HG03280 (cell line): ENCODE measurements around the gene MYO18B.

Experiments used
- ATAC-seq: cut with Tn5 transposase; IDR thresholded peaks from one replicate; pipeline ENCODE4 v1.9.1; 2021; ENCODE audit warnings: mild to moderate bottlenecking, moderate library complexity; ENCODE audit not compliant: unreplicated experiment

MYO18B gene

DNA sequence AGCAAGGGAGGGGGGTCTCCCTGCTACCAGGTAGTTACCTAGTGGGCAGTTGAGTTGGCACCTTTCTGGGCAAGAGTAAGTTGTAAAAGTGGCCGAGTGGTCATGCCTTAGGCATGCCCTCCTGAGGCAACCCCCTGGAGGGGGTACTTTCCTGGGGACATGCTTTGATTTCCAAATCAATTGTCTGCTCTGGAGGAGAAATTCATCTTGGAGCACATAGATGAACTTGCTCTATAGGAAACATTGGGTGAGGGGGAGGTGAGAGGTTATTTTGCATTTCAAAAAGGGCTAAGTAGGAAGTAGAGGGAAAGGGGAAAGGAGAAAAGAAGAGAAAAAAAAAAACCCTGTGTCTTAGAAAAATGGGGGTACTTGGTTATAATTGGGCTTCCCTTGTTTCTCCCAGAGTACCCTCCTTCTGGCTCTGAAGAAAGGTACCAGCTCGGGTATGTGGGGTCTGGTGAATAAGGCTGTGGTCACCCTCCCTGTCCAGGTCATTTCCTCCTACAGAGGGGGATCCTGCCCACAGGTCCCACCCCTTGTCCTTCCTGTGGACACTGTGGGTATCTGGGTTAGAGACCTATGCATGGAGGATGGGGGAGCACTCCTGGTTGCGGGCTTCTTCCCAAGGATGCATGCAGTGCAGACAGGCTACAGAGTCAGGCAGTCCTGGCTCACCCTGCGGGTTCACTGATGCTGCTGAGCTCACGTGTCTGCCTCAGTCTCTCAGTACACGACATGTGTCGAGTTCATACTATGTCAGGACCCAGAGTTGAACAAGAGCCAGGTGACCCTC, 193.5 kb downstream of the MYO18B start:
- ATAC-seq, result no peak

DNA sequence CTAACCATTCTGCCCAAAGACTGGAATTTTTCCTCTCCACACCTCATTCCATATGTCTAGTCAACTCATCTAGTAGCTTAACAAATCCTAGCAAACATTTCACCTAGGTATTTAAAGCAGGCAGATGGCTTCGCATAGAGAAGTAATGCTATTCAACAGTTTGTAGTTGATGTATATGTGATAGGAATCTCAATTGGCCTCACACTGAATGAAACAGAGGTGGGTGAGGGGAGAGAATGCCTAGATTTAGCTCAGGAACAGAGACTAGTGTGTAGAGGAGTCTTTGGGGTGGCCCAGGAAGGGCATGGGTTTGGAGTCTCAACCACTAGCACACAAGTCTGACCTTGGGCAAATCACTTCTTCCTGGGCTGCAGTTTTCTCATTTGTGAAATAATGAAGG, 196.2 kb downstream of the MYO18B start:
- ATAC-seq, result no peak

DNA sequence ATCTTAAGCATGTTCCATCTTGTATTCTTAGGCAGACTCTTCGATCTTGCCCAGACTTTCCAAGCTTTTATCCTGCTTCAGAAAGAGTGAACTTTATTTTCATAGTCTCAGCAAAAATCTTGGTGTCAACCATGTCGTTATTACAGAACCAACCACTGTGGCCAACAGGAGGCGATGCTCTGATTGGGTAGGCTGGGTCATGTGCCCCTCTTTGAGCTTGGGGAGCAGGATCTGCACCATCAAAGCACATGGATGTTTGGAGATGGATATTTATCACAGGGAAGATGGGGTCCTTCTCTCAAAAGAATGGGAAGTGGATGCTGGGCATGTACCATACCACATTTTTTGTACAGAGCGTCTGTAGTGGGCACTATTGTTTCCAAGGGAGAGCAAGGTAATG, 197.4 kb downstream of the MYO18B start:
- ATAC-seq, result no peak

DNA sequence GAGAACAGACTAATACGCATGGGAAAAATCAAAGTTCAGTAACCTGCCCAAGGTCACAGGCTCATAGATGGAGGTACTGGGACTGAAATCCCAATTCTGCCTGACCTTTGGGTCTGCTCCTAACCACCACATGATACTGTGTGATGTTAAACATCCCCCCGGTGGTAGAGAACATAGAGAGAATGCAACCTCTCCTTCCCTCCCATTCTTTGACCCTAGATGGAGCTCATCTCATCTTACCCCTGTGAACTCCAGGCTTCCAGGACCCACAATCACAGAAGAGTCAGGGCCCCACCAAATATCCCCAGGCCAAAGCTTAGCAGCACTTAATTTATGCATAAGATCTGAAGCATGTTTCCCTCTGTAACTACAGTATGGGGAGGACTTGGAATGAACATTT, 198.5 kb downstream of the MYO18B start:
- ATAC-seq, result no peak

DNA sequence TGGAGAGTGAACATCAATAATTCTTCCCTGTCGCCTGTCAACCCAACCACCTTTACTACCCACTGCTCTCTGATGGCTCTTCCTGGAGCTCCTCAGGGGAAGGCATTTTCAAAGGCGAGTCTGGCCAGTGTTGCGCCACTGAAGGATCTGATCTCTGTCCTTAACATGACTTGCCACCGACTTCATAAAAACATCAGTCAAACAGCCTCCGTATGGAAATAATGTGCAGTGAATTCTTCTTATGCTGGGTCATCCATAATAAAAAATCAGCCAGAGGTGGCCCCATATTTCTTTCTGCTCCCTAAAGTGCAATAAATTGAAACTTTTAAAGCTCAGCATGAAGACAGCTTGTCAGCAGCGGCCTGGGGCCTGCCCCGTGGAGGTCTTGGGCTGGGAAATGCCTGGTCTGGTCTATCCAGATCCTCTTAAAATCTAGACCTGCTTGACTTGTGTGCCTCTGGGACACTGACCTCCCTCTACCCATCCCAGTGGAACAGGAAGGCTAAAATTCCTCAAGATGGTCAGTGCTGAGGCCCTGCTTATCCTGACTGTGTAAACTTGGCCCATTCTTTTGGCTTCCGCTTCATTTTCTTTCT, 199.5 kb downstream of the MYO18B start:
- ATAC-seq, result no peak

DNA sequence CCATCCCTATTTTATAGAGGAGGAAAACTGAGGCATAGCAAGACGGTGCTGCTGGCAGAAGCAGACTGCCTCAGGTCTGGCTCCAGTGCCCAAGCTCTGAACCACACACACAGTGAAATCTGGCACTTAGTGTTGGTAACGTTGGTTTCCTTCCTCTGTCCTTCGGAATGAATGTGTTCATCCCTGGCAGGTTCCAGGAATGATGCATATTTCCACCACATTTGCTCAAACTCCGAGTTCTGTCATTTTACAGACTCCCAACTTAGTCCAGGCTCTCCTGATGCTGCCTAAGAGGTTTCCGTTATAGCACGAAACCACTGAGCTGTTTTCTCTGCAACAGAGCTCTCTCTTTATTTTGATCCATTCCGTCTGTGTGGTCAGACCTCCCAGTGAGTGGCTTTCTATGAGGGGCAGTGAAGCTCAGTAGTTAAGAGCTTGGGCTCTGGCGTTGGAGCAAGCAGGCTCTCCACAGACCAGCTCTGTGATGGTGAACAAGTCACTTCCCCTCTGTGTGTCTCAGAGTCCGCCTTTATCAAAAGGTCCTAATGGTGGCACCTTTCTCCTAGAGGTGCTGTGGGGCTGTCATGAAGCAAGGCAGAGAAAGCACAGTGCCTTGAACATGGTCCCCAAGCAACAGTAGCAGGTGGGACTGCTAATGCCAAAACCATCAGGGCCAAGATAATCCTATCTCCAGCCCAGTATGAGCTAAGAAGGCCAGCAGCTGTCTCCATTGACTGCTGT, 200.3 kb downstream of the MYO18B start:
- no peak for ATAC-seq

DNA sequence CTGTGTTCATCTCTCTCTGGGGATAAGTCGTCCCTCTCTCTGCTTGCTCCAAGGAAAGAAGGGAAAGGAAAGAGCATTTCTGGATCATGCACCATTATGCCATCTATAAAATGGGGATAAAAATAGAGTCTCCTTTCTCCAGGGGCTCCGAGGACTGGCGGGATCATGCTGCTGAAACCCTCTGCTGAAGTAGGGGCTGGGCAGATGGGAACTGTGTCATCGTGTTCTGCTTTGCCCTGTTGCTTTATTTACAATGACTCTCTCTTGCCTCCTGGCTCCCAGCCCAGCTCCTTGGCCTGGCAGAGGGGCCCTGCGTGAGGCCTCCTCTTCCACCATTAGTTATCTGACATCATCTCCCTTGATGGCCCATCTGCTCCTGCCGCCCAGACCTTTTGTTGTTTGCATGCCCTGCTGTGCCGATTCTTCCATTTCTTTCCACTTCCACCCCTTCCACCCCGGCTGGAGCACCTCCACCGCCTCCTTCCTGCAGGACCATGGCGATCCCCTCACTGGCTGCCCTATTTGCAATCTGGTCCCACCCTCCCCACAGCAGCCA, 200.9 kb downstream of the MYO18B start:
- ATAC-seq, result no peak

DNA sequence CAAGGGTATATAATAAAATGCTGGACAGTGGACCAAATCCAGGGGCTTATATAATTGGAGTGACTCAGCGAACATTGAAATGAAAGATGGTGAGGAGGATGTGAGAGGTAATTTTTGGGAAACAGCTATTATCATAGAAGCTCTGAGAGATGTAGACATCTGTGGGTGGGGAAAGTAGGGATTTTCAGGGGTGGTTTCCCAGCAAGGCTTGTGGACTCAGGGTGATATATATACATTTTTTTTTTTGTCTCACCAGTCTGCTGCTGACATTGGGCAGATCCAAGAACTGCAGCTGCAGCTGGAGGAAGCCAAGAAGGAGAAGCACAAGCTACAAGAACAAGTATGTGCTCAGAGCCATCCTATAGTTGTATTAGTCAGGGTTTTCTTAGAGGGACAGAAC, 208.1 kb downstream of the MYO18B start:
- no peak for ATAC-seq

DNA sequence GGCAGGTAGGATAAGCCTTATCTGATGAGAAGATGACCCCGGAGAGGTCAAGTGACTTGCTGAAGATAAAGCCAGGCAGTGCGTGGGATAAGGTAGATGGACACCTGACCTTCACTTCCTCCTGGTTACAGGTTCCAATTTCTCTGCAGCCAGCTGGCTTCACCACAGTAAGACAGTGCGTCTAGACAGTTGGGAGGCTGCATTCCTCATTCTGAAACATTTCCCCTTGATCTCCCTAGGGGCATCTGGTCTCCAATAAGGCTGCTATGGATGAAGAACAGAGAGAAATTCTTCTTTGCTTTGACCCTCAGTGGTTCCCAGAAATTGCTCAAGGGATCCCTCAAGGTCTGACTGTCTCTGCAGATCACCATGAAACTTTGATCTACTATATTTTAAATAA, 211.3 kb downstream of the MYO18B start:
- ATAC-seq, result no peak

DNA sequence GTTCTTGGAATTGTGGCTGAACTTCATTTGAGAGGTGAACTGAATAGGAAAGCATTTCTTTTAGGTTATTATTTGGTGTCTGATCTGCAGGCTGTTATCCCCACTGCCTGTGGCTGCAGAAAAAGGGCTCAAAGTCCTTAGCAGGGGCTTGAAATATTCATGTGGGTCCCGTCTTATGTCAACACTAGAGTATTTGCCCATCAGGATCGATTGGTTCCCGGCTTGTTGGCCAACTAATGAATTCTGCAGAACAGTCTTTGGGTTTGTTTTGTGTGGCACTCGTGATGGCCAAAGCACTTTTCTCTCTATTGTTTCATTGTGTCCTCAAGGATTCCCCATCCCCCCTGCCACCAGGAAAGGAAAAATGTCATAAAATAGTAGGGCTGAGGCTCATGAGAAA, 211.9 kb downstream of the MYO18B start:
- ATAC-seq, result no peak

DNA sequence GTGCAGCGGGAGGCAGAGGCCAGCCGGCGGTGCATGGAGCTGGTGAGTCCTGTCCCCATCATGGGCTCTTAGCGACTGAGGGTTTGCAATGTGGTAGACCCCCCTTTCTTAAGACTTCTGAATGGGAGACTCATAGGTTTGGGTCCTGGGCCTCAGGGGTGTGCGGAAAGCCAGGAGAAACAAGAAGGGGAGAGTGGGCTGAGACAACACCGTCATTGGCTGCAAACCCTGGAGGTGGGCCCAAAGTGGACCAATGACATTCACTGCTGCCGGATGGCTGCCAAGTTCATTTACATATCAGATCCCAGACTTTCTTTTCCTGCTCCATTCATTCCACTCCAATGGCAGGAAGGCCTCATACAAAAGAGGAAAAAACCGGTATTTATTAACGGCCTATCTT, 213.3 kb downstream of the MYO18B start:
- no peak for ATAC-seq

DNA sequence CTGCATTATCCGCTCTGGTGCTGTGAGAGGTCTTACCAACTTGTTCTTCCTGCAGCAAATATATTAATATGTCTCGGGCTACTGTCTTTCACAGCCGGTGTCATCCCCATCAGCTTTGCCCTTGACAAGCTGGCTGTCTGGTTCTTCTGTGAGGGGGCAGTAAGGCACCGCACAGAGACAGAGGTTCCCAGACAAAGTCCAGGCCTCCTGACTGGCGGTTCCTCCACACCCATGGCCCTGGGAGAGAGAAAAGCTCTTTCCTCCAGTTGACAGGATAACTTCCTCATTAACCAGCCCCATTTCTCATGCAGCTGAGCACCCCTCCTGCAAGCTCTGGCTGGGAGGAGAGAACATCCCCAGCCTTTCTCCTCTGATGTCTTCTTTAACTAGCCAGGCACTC, 214.8 kb downstream of the MYO18B start:
- ATAC-seq, result no peak

DNA sequence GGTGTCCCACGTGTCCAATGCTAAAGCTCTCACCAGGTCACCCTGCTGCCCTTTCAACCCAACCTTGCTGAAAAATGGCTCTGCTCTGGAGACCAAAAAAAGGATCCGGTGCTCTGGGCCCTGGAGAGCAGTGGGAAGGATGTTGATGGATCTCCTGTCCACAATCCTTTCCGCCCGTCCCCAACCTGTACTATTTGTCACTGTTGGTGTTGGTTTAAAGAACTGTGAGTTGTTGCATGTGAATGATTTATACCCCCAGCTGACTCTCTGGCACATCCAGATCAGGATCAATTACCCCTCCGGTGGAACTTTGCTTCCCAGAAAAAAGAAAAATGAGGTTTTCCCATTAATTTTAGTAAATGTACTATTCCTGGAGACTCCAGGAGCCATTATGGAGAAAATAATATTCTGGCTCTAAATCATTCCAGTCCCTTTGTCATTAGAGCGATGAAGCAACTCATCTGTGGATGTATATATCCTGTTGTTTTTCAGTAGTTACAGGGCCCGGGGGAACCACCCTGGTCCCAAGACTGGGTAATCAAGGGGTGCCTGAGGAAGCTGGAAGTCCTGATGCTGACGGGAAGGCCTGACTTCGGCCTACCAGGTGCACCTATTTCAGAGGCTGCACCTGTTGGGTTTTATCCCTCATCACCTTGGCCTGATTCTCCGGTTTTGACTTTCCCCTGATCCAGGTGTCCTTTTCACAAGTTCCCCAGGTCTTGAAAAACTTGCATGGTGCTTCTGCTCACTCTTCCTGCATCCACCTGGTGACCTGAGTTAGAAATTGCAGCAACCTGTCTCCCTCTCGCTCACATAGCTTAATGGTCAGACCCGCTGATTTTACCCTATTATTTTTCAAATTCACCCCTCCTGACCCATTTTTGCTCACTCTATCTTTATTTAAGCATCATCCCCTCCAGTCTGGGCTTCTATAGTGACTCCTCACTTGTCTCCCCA, 218.1 kb downstream of the MYO18B start:
- ATAC-seq, result no peak

DNA sequence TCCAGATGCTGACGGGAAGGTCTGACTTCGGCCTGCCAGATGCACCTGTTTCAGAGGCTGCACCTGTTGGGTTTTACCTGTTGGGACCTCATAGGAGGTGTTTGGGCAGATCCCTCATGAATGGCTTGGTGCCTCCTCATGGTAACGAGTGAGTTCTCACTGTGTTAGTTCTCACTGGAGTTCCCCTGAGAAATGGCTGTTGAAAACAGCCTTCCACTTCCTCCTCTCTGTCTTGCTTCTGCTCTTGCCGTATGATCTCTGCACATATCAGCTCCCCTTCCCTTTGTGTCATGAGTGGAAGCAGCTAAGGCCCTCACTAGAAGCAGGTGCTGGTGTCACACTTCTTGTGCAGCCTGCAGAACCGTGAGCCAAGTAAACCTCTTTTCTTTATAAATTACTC, 219.7 kb downstream of the MYO18B start:
- no peak for ATAC-seq

DNA sequence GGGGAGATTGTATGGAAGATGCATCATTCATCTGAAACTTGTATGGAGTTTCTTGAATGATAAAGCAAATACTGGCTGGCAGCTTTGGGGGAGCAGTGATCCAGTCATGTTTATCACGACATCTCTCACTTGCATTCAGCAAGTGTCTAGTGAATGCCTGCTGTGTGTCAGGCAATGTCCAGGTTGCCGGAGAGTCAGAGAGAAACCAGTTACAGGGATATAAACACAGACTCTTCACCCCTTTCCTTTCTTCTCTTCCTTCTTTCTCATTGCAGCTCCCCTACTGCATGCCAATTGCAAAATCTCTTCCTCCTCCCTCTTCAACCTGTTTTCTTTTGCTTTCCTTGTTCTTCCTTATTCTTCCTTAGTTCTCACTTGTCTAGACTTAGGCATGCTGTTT, 220.7 kb downstream of the MYO18B start:
- ATAC-seq, result no peak

DNA sequence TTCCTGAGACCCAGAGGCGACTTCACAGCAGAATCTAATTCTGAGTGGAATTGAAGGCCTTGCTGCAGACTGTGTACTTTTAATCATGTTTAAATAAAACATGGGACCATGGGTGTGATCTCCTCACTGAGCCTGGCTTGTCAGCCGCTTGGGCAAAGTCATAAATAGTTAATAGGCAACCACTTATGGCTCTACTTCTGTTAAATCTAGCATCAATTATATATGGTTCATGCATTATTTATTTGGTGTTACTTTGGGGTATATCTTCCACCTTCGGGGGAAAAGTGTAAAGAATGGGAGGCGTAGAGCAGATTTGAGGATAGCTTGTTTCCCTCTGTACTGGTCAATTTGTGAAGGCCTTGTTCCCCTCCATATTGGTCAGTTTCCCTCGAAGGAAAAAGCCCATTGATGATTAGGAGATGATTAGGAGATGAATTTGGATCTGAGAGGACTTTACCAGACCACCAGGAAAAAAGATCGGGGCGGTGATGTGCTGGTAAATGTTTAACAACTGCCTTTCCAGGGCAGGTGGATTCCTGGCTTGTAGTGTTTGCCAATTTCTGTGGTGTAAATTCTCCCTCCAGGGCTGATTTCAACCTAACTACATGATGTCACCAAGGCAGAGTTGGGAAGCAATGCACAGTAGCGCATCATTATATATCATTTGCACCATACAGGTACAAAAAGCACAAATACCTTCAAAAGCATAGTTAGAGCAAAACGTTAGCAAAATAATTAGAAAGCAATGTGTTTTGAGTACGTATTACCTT, 223.2 kb downstream of the MYO18B start:
- no peak for ATAC-seq

DNA sequence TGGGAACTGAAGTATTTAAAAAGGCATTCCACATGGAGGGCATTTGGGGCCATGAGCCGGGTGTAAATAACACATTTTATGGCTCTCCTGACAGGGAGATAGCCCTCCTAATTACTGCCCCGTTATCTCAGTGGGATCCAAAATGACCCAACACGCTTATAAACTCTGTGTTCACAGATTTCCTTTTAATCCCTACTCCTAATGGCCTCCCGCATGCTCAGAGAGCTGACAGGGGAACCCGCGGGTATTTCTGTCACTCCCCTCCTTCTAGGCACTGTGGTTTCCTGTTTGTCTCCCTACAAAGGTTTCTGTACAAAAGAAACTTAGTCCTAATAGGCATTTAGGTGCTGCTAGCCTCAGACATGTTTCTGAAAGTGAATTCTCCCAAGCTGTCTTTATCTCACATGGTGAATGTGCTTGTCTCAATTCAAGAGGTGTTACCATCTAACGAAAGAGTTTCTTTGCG, 224.5 kb downstream of the MYO18B start:
- no peak for ATAC-seq

DNA sequence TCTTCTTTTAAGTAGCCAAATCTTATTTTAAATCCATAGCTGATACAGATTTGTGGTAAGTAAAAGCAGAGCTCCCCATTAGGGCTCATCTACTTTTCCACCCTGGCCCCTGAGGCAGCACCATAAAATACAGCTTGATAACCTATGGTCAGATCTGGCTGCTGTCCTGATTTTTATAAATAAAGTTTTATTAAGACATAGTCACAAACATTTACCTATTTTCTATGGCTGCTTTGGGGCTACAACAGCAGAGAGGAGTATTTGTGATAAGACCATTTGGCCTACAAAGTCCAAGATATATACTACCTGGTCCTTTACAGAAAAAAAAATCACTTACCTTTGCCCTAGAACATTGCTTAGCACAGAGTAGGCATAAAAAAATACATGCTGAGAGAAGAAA, 227.3 kb downstream of the MYO18B start:
- ATAC-seq, result no peak

DNA sequence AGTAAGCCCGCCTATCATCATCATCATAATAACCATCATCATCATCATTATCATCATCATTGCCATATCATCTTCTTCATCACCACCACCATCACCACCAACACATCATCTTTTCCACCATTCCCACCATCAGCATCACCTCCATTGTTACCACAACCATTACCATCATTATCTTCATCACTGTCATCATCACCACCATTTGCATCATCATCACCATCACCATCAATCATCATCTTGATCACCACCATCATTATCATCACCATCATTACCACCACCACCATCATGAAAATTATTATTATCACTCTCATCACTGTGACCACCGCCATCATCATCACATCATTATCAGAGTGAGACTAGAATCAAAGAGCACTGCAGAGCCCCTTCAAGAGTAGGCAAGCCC, 227.9 kb downstream of the MYO18B start:
- ATAC-seq, result no peak

DNA sequence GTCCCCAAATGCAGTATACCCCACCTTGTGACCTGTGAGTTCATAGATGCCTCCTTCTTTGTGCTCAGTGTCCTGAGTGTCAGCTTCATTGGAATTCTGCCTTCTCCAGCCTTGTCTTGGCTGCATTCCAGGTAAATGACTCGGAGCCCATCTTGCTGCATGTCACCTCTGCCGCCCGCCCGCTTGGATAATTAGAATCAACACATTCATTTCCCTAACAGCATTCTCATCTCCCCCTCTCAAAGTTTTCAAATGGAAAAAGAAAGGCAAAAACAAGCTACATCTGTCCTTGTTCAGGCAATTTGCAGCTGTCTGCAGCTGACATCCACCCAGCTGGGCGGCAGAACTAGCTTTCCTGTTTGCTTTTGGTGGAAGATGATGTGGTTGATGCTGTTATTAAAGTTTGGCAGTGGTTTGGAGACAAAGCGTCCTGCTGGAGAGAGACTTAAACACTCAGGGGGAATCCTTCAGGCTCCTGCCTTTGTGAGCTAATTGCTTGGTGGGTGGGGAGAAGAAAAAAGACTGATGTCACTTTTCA, 228.5 kb downstream of the MYO18B start:
- no peak for ATAC-seq
